GM12872 (cell line): Measurements from ENCODE around the gene RAB1B.

Source experiments
- TF ChIP-seq, protein P1 (sequence below): IDR thresholded peaks from 3 replicates; pipeline ENCODE4 v1.5.1; 2011; ENCODE audit warnings: low read depth, mild to moderate bottlenecking, low read length, moderate library complexity; ENCODE audit not compliant: insufficient read depth

The RAB1B gene

DNA sequence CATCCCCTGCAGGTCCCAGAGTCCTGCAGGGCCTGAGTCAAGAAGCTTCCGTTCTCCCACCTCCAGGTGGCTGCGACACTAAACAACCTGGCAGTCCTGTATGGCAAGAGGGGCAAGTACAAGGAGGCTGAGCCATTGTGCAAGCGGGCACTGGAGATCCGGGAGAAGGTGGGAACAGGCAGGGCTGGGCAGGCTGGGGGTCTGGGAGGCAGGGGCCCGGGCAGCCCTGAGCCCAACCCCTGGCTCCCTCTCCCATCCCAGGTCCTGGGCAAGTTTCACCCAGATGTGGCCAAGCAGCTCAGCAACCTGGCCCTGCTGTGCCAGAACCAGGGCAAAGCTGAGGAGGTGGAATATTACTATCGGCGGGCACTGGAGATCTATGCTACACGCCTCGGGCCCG lies 4.7 kb upstream of the RAB1B start:
- TF ChIP-seq, protein P1, sequence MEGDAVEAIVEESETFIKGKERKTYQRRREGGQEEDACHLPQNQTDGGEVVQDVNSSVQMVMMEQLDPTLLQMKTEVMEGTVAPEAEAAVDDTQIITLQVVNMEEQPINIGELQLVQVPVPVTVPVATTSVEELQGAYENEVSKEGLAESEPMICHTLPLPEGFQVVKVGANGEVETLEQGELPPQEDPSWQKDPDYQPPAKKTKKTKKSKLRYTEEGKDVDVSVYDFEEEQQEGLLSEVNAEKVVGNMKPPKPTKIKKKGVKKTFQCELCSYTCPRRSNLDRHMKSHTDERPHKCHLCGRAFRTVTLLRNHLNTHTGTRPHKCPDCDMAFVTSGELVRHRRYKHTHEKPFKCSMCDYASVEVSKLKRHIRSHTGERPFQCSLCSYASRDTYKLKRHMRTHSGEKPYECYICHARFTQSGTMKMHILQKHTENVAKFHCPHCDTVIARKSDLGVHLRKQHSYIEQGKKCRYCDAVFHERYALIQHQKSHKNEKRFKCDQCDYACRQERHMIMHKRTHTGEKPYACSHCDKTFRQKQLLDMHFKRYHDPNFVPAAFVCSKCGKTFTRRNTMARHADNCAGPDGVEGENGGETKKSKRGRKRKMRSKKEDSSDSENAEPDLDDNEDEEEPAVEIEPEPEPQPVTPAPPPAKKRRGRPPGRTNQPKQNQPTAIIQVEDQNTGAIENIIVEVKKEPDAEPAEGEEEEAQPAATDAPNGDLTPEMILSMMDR: no peak

DNA sequence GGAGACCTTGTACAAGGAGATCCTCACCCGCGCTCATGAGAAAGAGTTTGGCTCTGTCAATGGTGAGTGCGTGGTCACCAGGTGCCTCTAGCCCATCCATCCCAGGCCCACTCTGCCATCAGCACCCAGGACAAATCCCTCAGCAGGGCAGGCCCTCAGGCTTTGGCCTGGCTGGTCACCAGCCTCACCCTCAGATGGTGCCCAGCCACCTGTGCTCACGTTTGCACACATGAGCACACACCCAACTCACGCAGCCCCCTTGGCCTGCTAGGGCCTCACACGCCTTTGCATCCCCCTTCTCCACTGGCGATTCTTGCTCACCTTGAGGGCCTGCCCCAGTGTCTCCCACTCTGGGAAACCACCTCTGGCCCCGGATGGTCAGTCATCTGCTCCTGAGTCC lies 4.1 kb upstream of the RAB1B start:
- TF ChIP-seq, protein P1: 0 out of 3 replicates have a peak, but pooled peaks have one; percentile 7

DNA sequence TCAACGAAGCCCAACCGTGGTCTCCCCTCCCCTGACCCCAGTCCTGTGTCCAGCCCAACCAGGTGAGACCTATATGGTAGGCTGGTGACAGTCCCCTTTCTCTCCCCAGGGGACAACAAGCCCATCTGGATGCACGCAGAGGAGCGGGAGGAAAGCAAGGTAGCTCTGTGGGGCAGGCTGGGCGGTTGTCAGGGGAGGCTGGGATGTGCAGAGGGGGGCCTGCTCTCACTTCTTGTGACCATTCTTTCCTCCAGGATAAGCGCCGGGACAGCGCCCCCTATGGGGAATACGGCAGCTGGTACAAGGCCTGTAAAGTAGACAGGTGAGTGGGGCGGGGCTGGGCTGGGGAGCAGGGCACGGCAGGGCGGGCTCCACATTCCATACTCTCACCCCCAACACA lies 3.5 kb upstream of the RAB1B start:
- TF ChIP-seq, protein P1: peak; percentile 48; the same call in 2 of the 3 replicates

- TF ChIP-seq, protein P1: no peak
Measured at GRCh38 chr11:66265531-66266377, 2.7 kb upstream of the RAB1B start.

GRCh38 chr11:66266378-66267038 lies 1.9 kb upstream of the RAB1B start:
- TF ChIP-seq, protein P1: no peak

- TF ChIP-seq, protein P1: no peak
Measured at GRCh38 chr11:66267039-66267378, 1.4 kb upstream of the RAB1B start.

GRCh38 chr11:66267379-66268243 lies 828 bp upstream of the RAB1B start:
- TF ChIP-seq, protein P1: 0 out of 3 replicates have a peak, but pooled peaks have one; percentile 12
